C4-2B (cell line): Measurements from ENCODE around the gene ORC3.

Source experiments
- H3K27ac ChIP-seq: fragments of 450-650 bp; 2 replicates; pipeline ENCODE4 v1.5.1; 2017
- CTCF ChIP-seq: fragments of 450-650 bp; conservative IDR thresholded peaks from 2 replicates; pipeline ENCODE4 v1.5.1; 2017; ENCODE audit warnings: mild to moderate bottlenecking
- ZFX ChIP-seq: fragments of 450-650 bp; IDR thresholded peaks from 2 replicates; pipeline ENCODE4 v1.6.1; 2017

ORC3 gene

GRCh38 chr6:87661016-87661415 is 71.1 kb downstream of the ORC3 start:
- no peak for TF ChIP-seq CTCF
- no peak for TF ChIP-seq ZFX
- H3K27ac ChIP-seq = no peak overlapping the region

- no peak for TF ChIP-seq ZFX
- TF ChIP-seq CTCF = no peak
Observed at GRCh38 chr6:87661503-87661902, 71.6 kb downstream of the ORC3 start.

GRCh38 chr6:87663434-87663833 is 73.5 kb downstream of the ORC3 start:
- TF ChIP-seq ZFX = no peak
- no peak for TF ChIP-seq CTCF
- no peak overlapping the region for H3K27ac ChIP-seq

More at GRCh38 chr6:87661503-87661902, 71.6 kb downstream of the ORC3 start:
- H3K27ac ChIP-seq = no peak overlapping the region

- TF ChIP-seq CTCF (no peak), ZFX (no peak)
- no peak overlapping the region for H3K27ac ChIP-seq
Observed at GRCh38 chr6:87664921-87665485, 75.1 kb downstream of the ORC3 start.

GRCh38 chr6:87667032-87667431 is 77.1 kb downstream of the ORC3 start:
- no peak overlapping the region for H3K27ac ChIP-seq
- no peak for TF ChIP-seq ZFX
- TF ChIP-seq CTCF = no peak

GRCh38 chr6:87668013-87668412 is 78.1 kb downstream of the ORC3 start:
- no peak overlapping the region for H3K27ac ChIP-seq
- TF ChIP-seq ZFX = no peak
- no peak for TF ChIP-seq CTCF

GRCh38 chr6:87669051-87669450 is 79.1 kb downstream of the ORC3 start:
- H3K27ac ChIP-seq = no peak overlapping the region
- no peak for TF ChIP-seq ZFX
- TF ChIP-seq CTCF = no peak
